Motor neuron (in vitro differentiated cells): ENCODE data around the gene OLAH. TPM values are rescaled to one million over a fixed set of nuclear protein-coding genes. Genes with fewer than 3 reads are reported as not detected.

Experiments
- ATAC-seq, 8 experiments: fragments of 200-7000 bp; cut with Tn5 transposase; replicated peaks in 6 of 8; 2 replicates each; pipeline ENCODE4 v1.8.0; 2021; ENCODE audit warnings: mild to moderate bottlenecking in 8 of 8, moderate library complexity in 8 of 8
- H3K27ac ChIP-seq, 2 donors: fragments of 250-450 bp; sonication (Bioruptor Pico); 2 replicates each; pipeline ENCODE4 v1.9.0; 2021; ENCODE audit warnings: antibody characterized with exemption in 2 of 2, mild to moderate bottlenecking in 2 of 2, moderate library complexity in 1 of 2
- H3K4me1 ChIP-seq, 2 donors: fragments of 250-450 bp; sonication (Bioruptor Pico); replicated peaks in 1 of 2; 2 replicates each; pipeline ENCODE4 v1.6.1; 2021; ENCODE audit warnings: antibody characterized with exemption in 2 of 2, mild to moderate bottlenecking in 2 of 2, moderate library complexity in 1 of 2
- H3K4me3 ChIP-seq, 5 donors: fragments of 250-450 bp; sonication (Bioruptor Pico); 2 replicates each; pipeline ENCODE4 v1.9.0; 2021; ENCODE audit warnings: antibody characterized with exemption in 5 of 5, mild to moderate bottlenecking in 5 of 5, moderate library complexity in 4 of 5
- WGBS, 10 experiments: fragments of 450-650 bp; shearing (Covaris generic); methylation state at CpG; one replicate each; pipeline ENCODE4 v1.0.0; 2022; 5-methylcytosine and 5-hydroxymethylcytosine counted together
- in situ Hi-C, 9 experiments: fragments of 400-800 bp; cut with MboI; loops; one replicate each; pipeline ENCODE4 v1.15.0; 2021; ENCODE audit warnings: low sequenced_read_pairs in 9 of 9, low pct_unique_long_range_greater_than_20kb in 2 of 9; ENCODE audit not compliant: unreplicated experiment in 9 of 9
- total RNA-seq, 8 experiments: library from RNA; unstranded; fragments of 300-600 nt; gene quantifications; 2 replicates each; pipeline versions ENCODE4 v1.2.3 to v1.2.4, GENCODE V29; 2022

OLAH gene
- total RNA-seq, 8 experiments from 2014 or later = 0.24 to 1.2 (median 0.63) TPM; not detected in 5

DNA sequence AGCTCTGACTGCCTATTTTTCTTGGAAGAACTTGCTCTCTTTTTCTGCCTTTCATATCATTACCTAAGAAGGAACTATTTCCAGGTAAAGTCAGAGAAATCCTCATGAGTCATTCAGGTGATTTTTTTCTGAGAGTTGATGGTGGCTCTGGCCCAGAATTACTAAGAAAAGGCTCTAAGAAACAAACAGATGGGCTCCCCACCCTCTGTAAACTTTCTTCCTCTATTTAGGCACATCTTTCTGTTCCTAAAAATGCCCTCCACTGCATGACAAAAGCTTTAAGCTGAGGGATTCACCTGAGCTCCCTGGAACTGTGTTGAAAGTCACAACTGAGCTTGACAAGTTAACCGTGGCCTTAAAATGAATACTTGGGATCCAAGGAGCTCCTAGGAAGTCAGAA, 1.6 kb downstream of the OLAH start:
- Histone ChIP-seq H3K4me1 (no peaks in the 10 kb centered on the region), H3K27ac (no peak overlapping the region), H3K4me3 (no peak overlapping the region)
- ATAC-seq = no peak
- in situ Hi-C loops = no loop called here
- WGBS, 10 experiments = 20 to 78% (median 56%) methylated on average over 1 of the region's 1 CpG; no CpG with 5 or more reads in 5 of the 10 experiments

DNA sequence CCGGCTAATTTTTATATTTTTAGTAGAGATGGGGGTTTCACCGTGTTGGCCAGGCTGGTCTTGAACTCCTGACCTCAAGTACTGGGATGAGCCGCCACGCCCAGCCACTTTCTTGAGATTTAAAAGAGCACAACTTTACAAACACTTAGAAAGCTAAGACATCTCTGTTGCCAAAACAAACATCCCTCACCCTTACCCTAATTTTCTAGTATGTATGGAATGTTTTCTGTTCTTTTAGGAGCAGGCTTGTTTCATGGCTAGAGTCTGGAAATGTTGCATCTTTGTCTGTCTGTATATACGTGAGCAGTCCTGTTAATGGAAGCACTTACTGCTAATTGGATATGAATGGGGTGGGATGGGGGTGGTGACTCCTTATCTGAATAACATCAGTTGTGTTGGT, 2.9 kb downstream of the OLAH start:
- in situ Hi-C loops = no loop called here
- WGBS, 10 experiments = 15 to 100% (median 86%) methylated on average over 1 to 5 of the region's 5 CpGs; no CpG with 5 or more reads in 3 of the 10 experiments
- Histone ChIP-seq H3K27ac (no peak overlapping the region), H3K4me1 (no peaks in the 10 kb centered on the region), H3K4me3 (no peak overlapping the region)
- no peak for ATAC-seq

DNA sequence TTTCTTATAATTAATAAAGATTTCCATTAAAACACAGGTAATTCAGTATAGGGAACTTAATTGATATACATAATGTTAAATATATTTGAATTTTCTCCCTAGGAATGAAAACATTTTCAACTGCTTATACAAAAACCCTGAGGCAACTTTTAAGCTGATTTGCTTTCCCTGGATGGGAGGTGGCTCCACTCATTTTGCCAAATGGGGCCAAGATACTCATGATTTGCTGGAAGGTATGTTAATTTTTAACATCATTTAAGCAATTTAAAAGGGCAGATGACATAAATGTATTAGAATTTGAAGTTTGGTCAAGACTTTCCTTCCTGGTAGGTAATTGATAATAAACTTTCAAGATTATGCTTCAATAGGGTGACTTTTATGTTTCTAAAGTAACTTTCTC, 5.8 kb downstream of the OLAH start:
- in situ Hi-C loops = no loop called here
- no peak overlapping the region for H3K27ac ChIP-seq
- no peaks in the 10 kb centered on the region for H3K4me1 ChIP-seq
- H3K4me3 ChIP-seq = no peak overlapping the region
- peak in 3 of 8 experiments; percentile 54 to 72 (median 62) for ATAC-seq

DNA sequence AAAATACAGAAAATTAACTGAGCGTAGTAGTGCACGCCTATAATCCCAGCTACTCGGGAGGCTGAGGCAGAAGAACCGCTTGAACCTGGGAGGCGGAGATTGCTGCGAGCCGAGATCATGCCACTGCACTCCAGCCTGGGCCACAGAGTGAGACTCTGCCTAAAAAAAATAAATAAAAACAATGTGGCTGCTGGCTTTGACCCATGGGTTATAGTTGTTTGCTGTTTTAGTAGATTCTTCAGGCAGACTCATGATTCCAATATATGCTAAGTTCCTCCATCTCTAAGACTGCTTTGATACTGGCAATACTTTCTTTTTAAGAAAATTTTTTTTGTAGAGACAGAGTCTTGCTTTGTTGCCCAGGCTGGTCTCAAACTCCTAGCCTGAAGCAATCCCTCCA, 8.4 kb downstream of the OLAH start:
- H3K27ac ChIP-seq = no peak overlapping the region
- ATAC-seq = no peak
- WGBS, 10 experiments = 76 to 100% (median 92%) methylated on average over 1 to 6 of the region's 7 CpGs; no CpG with 5 or more reads in 4 of the 10 experiments
- in situ Hi-C loops = no loop called here
- H3K4me3 ChIP-seq = no peak overlapping the region
- H3K4me1 ChIP-seq = no peaks in the 10 kb centered on the region

DNA sequence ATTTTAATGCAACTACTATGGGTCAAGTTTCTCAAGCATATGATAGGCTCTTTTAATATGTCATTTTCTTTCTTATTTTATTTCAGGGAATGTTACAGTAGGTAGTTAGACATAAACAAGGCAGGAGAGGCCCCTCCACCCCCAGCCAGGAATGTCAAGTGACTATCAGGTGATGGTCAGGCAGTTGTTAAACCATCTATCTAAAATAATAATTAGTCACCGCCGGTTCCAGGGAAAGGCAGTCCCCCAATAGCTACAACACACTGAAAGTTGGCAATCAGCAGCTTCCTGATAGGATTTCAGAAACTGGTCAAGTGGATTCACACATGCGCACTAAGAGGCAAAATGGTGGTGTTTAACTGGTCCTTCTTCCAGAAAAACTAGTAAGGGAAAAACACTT, 9.3 kb downstream of the OLAH start:
- no peak for ATAC-seq
- no peak overlapping the region for H3K27ac ChIP-seq
- H3K4me1 ChIP-seq = no peaks in the 10 kb centered on the region
- in situ Hi-C loops = no loop called here
- no peak overlapping the region for H3K4me3 ChIP-seq
- WGBS, 10 experiments = 64 to 100% (median 80%) methylated on average over 1 to 3 of the region's 3 CpGs; no CpG with 5 or more reads in 3 of the 10 experiments

DNA sequence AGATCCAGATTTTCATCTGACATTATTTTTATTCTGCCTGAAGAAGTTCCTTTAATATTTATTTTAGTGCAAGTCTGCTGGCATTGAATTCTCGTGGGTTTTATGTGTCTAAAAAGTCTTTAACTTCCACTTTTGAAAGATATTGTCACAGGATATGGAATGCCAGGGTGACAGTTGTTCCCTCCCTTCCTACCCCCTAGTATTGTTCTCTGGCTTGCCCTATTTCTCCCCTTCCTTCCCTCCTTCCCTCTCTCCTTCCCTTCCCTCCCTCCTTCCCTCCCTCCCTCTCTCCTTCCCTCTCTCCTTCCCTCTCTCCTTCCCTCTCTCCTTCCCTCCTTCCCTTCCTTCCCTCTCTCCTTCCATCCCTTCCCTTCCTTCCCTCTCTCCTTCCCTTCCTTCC, 14.9 kb downstream of the OLAH start:
- WGBS, 10 experiments = 0 to 80% (median 41%) methylated on average over 1 of the region's 1 CpG; no CpG with 5 or more reads in 2 of the 10 experiments
- in situ Hi-C loops = no loop called here
- Histone ChIP-seq H3K27ac (no peak overlapping the region), H3K4me3 (no peak overlapping the region), H3K4me1 (no peaks in the 10 kb centered on the region)
- ATAC-seq = no peak

DNA sequence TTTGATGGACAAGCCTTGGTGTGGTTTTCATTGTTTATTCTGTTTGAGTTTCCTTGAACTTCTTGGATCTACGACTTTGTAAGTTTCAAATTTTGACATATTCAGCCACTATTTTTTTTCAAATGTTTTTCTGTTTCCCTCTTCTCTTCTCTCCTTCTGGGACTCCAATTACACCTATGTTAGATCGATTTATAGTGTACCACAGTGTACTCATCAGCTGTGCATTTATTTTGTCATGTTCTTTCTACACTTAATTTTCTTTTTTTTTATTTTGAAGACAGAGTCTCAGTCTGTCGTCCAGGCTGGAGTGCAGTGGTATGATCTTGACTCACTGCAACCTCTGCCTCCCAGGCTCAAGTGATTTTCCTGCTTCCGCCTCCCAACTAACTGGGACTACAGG, 16.2 kb downstream of the OLAH start:
- Histone ChIP-seq H3K4me1 (no peaks in the 10 kb centered on the region), H3K27ac (no peak overlapping the region), H3K4me3 (no peak overlapping the region)
- ATAC-seq = no peak
- in situ Hi-C loops = no loop called here
- WGBS, 10 experiments = 25 to 93% (median 61%) methylated on average over 2 to 4 of the region's 4 CpGs

DNA sequence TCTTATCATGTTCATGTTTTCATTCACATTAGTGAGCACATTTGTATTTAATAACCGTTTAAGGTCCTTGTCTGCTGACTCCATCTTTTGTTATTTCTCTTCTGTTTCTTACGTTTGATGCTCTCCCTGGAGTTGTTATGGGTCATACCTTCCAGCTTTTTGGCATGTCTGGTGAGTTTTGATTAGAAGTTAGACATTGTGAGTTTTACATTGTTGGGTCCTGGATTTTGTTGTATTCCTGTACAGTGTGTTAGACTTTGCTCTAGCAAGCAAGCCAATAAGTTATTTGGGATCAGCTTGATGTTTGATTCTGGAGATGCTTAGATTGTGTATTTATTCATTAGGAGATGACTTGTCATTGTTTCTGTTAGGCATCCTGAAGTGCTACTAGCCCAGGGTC, 16.9 kb downstream of the OLAH start:
- no peaks in the 10 kb centered on the region for H3K4me1 ChIP-seq
- in situ Hi-C loops = no loop called here
- no peak overlapping the region for H3K27ac ChIP-seq
- no peak for ATAC-seq
- WGBS, 10 experiments = 0 to 93% (median 49%) methylated on average over 2 of the region's 2 CpGs; no CpG with 5 or more reads in 2 of the 10 experiments
- H3K4me3 ChIP-seq = no peak overlapping the region

DNA sequence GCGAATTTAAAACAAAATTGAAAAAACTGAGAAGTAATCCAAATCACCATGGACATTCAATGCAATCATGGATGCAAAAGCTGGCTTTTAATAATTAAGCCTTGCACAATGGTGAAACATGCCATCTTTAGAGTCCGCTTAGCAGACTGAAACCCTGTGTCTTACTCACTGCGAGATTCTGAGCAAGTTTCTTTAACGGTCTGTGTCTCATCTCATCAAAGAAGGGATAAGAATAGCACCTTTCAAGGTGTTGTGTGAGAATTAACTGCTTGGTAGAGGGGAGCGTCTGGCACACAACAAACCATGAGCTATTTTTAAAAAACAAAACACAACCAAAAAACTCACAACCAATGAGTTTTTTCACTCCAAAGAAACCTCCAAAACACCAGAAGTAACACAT, 23.4 kb downstream of the OLAH start:
- in situ Hi-C loops = no loop called here
- H3K4me3 ChIP-seq = no peak overlapping the region
- 75 to 100% (median 89%) methylated on average over 2 to 5 of the region's 5 CpGs; no CpG with 5 or more reads in 3 of the 10 experiments for WGBS, 10 experiments
- no peak overlapping the region for H3K27ac ChIP-seq
- H3K4me1 ChIP-seq = no peaks in the 10 kb centered on the region
- no peak for ATAC-seq

DNA sequence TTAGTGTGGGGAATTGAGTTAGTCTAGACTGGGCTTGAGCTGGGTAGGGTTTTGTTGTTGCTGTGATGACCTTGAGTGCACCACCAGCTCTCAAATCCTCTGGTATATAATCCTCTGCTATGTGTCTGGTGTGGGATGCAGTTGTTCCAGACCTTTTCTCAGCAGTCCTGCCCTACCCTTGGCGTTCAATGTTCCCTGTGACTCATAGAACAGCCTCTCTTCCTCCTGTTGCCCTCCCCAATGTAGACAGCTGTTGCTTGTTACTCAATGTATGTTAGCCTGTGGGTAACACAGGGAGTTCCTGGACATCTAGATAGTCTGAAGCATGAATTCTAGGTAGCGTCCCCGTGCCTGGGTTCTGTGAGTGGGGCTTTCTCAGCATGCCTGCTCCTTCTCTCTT, 25.1 kb downstream of the OLAH start:
- in situ Hi-C loops = no loop called here
- WGBS, 10 experiments = 40 to 95% (median 76%) methylated on average over 1 to 3 of the region's 3 CpGs; no CpG with 5 or more reads in 4 of the 10 experiments
- no peak overlapping the region for H3K27ac ChIP-seq
- H3K4me3 ChIP-seq = no peak overlapping the region
- no peaks in the 10 kb centered on the region for H3K4me1 ChIP-seq
- ATAC-seq = peak in 2 of 8 experiments; percentile 91 to 95

DNA sequence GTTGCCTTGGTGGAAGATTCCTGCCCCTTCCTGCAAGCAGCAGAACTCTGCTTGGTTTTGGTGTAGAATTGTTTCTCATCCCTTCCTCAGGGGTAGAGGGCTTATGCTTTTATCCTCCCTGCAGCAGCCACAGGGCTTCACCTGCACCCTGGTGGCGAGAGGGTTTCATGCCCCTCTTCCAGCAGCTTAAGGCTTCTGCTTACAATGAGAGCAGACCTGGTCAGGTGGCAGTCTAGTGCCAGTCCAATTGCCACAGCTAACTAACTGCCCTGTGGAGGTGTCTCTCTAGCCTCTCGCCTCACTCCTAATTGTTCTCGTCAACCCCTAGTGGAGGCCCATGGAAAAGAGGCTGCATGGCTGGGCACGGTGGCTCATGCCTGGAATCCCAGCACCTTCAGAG, 25.5 kb downstream of the OLAH start:
- peak in 1 of 8 experiments; percentile 13 for ATAC-seq
- no peak overlapping the region for H3K27ac ChIP-seq
- in situ Hi-C loops = no loop called here
- no peaks in the 10 kb centered on the region for H3K4me1 ChIP-seq
- 83 to 100% (median 83%) methylated on average over 1 to 2 of the region's 4 CpGs; no CpG with 5 or more reads in 7 of the 10 experiments for WGBS, 10 experiments
- H3K4me3 ChIP-seq = no peak overlapping the region

DNA sequence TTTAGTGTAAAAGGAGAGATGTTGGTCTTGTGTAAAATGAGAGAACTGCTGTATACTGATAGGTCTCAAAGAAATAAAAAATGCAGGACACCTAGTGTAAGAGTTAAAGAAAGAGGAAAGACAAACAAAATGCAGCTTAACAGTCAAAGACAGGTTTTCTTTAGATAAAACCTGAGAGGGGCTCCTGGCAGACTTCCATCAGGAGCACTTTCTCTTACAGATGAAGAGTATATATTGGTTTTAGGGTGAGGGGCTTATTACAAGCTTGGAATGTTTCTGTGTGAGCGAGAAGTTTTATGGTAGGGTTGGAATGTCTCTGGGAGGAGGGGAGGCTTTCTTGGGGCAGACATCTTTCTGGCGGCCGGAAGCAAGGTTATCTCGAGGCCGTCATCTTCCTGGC, 28.6 kb downstream of the OLAH start:
- in situ Hi-C loops = no loop called here
- WGBS, 10 experiments = 29 to 80% (median 63%) methylated on average over 1 to 5 of the region's 5 CpGs; no CpG with 5 or more reads in 6 of the 10 experiments
- ATAC-seq = no peak
- H3K27ac ChIP-seq = no peak overlapping the region
- H3K4me1 ChIP-seq = no peaks in the 10 kb centered on the region
- no peak overlapping the region for H3K4me3 ChIP-seq

DNA sequence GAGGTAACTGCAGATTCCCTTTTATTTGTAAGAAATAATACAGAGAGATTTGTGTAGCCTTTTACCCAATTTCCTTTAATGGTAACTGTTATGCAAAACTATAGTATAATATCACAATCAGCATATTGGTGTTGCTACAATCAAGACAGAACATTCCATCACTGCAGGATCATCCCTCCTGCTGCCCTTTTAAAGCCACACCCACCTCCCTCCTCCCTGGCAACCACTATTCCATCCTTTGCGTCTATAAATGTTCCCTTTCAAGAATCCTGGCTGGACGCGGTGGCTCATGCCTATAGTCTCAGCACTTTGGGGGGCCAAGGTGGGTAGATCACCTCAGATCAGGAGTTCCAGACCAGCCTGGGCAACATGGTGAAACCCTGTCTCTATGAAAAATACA, 31.7 kb downstream of the OLAH start:
- in situ Hi-C loops = no loop called here
- no peak overlapping the region for H3K27ac ChIP-seq
- H3K4me3 ChIP-seq = no peak overlapping the region
- WGBS, 10 experiments = 67 to 100% (median 90%) methylated on average over 1 to 3 of the region's 3 CpGs; no CpG with 5 or more reads in 5 of the 10 experiments
- no peaks in the 10 kb centered on the region for H3K4me1 ChIP-seq
- ATAC-seq = no peak

DNA sequence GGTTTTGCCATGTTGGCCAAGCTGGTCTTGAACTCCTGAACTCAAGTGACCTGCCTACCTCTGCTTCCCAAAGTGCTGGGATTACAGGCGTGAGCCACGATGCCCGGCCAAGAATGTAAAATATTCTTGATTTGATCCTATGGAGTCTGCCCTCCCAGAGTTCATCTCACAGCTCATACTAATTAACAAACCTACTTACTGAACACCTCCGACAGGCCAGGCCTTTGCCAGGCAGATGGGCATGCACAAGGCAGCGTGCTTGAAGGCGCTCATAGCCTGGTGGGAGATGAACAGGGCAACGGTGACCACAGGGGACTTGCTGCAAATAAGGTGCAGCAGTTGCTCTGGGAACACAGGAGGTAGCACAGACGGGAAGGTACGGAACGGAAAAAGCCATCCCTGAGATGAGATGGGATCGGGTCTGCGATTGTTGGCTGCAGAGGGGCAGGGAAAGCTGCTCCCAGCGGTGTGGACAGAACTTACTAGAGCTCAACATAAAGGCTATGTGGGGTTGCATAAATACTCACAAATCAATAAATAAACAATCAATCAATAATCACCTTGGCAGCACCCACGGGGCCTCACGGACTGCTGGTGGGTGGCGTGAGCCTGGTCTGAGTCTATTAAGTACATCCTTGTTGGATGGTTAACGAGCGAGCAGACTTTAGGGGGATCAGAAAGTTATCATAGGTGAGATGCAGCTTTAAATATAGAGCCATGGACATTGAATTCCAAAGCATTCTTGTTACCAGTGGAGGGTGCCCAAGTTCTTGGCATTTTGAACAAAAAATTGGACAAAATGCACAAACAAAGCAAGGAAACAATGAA, 40.1 kb downstream of the OLAH start:
- no peak overlapping the region for H3K4me3 ChIP-seq
- peak in 1 of 8 experiments; percentile 1 for ATAC-seq
- WGBS, 10 experiments = 8 to 100% (median 91%) methylated on average over 4 to 13 of the region's 18 CpGs; no CpG with 5 or more reads in 2 of the 10 experiments
- peaks cover 0 to 3% of the 10 kb centered on the region in 2 donors for H3K4me1 ChIP-seq
- in situ Hi-C loops = no loop called here
- no peak overlapping the region for H3K27ac ChIP-seq
